Liver (tissue), 3 donors: Measurements from ENCODE around the gene IRF4.

ENCODE experiments used
- EGR1 ChIP-seq, 2 donors: IDR thresholded peaks; 2 replicates each; pipeline ENCODE4 v1.6.1; 2016 to 2018; ENCODE audit warnings: antibody characterized with exemption in 2 of 2, low read depth in 2 of 2
- FOXA2 ChIP-seq: IDR thresholded peaks from 2 replicates; pipeline ENCODE4 v1.6.1; 2016; ENCODE audit warnings: antibody characterized with exemption
- GABPA ChIP-seq, 2 donors: IDR thresholded peaks in 1 of 2; conservative IDR thresholded peaks in 1 of 2; 2 replicates each; pipeline ENCODE4 v1.6.1; 2016; ENCODE audit warnings: antibody characterized with exemption in 2 of 2, mild to moderate bottlenecking in 1 of 2, moderate library complexity in 1 of 2
- JUND ChIP-seq, 2 donors: IDR thresholded peaks; 2 replicates each; pipeline ENCODE4 v1.6.1; 2016; ENCODE audit warnings: antibody characterized with exemption in 2 of 2
- NR2F2 ChIP-seq: IDR thresholded peaks from 2 replicates; pipeline ENCODE4 v1.6.1; 2016; ENCODE audit warnings: antibody characterized with exemption
- RAD21 ChIP-seq, 2 donors: IDR thresholded peaks; 2 replicates each; pipeline ENCODE4 v1.6.1; 2016; ENCODE audit warnings: antibody characterized with exemption in 2 of 2, mild to moderate bottlenecking in 2 of 2
- RXRA ChIP-seq, 2 donors: IDR thresholded peaks; 2 replicates each; pipeline ENCODE4 v1.6.1; 2017 to 2018; ENCODE audit warnings: antibody characterized with exemption in 2 of 2, mild to moderate bottlenecking in 1 of 2
- SP1 ChIP-seq: IDR thresholded peaks from 2 replicates; pipeline ENCODE4 v1.6.1; 2018; ENCODE audit warnings: antibody characterized with exemption, mild to moderate bottlenecking
- TAF1 ChIP-seq: conservative IDR thresholded peaks from 2 replicates; pipeline ENCODE4 v1.6.1; 2016; ENCODE audit warnings: antibody characterized with exemption, mild to moderate bottlenecking
- YY1 ChIP-seq: IDR thresholded peaks from 2 replicates; pipeline ENCODE4 v1.6.1; 2016; ENCODE audit warnings: antibody characterized with exemption, mild to moderate bottlenecking
- TF ChIP-seq, protein P1 (sequence below): IDR thresholded peaks from 2 replicates; pipeline ENCODE4 v1.6.1; 2016; ENCODE audit warnings: antibody characterized with exemption
- TF ChIP-seq, protein P2 (sequence below): fragments of 150-350 bp; IDR thresholded peaks from 2 replicates; pipeline ENCODE4 v1.5.1; 2017; ENCODE audit warnings: improper control_type of control experiment, low read depth, low read length; ENCODE audit not compliant: missing input control
- TF ChIP-seq, protein P3 (sequence below): IDR thresholded peaks from 2 replicates; pipeline ENCODE4 v1.6.1; 2016; ENCODE audit warnings: antibody characterized with exemption, mild to moderate bottlenecking
- TF ChIP-seq, protein P4 (sequence below): IDR thresholded peaks from 2 replicates; pipeline ENCODE4 v1.6.1; 2016; ENCODE audit warnings: antibody characterized with exemption
- donor health status: healthy.
- donor health status: healthy.

DNA sequence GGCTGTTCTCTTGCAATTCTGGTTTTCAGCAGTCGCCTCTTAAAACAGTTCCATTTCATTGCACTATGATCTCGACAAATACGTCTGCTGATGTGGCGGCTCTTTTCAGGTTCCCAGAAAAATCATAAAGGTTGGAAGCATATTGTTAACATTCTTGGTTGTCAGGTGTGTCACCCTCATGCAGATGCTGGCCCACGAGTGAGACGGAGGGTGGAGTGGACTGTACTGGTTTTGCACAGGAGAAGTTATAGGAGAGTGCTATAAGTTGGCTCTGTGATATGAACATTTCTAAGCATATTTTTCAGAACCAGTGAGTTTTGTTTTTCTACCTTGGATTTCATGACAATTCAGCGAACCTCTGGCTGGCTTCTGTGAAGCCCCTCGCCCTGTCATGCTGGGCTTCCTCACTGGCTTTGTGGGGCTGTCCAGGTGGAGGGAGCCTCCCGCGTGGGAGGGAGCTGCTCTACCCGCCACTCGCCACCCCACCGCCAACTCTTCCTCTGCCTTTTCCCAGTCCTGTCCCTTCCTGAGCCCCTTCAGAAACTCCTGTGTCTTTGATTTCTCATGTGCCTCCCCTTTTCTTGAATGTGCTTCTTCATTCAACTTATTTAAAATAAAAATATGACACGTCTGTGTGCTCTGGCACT is 10.6 kb downstream of the IRF4 start:
- no peak for TF ChIP-seq NR2F2
- TF ChIP-seq RAD21 (IDR thresholded peaks at IDR 0.05), result no peak
- no peak for TF ChIP-seq JUND (IDR thresholded peaks at IDR 0.05)
- TF ChIP-seq, protein P1, sequence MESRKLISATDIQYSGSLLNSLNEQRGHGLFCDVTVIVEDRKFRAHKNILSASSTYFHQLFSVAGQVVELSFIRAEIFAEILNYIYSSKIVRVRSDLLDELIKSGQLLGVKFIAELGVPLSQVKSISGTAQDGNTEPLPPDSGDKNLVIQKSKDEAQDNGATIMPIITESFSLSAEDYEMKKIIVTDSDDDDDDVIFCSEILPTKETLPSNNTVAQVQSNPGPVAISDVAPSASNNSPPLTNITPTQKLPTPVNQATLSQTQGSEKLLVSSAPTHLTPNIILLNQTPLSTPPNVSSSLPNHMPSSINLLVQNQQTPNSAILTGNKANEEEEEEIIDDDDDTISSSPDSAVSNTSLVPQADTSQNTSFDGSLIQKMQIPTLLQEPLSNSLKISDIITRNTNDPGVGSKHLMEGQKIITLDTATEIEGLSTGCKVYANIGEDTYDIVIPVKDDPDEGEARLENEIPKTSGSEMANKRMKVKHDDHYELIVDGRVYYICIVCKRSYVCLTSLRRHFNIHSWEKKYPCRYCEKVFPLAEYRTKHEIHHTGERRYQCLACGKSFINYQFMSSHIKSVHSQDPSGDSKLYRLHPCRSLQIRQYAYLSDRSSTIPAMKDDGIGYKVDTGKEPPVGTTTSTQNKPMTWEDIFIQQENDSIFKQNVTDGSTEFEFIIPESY, result no peak
- TF ChIP-seq TAF1, result no peak
- TF ChIP-seq, protein P2, sequence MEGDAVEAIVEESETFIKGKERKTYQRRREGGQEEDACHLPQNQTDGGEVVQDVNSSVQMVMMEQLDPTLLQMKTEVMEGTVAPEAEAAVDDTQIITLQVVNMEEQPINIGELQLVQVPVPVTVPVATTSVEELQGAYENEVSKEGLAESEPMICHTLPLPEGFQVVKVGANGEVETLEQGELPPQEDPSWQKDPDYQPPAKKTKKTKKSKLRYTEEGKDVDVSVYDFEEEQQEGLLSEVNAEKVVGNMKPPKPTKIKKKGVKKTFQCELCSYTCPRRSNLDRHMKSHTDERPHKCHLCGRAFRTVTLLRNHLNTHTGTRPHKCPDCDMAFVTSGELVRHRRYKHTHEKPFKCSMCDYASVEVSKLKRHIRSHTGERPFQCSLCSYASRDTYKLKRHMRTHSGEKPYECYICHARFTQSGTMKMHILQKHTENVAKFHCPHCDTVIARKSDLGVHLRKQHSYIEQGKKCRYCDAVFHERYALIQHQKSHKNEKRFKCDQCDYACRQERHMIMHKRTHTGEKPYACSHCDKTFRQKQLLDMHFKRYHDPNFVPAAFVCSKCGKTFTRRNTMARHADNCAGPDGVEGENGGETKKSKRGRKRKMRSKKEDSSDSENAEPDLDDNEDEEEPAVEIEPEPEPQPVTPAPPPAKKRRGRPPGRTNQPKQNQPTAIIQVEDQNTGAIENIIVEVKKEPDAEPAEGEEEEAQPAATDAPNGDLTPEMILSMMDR, result no peak
- TF ChIP-seq, protein P3, sequence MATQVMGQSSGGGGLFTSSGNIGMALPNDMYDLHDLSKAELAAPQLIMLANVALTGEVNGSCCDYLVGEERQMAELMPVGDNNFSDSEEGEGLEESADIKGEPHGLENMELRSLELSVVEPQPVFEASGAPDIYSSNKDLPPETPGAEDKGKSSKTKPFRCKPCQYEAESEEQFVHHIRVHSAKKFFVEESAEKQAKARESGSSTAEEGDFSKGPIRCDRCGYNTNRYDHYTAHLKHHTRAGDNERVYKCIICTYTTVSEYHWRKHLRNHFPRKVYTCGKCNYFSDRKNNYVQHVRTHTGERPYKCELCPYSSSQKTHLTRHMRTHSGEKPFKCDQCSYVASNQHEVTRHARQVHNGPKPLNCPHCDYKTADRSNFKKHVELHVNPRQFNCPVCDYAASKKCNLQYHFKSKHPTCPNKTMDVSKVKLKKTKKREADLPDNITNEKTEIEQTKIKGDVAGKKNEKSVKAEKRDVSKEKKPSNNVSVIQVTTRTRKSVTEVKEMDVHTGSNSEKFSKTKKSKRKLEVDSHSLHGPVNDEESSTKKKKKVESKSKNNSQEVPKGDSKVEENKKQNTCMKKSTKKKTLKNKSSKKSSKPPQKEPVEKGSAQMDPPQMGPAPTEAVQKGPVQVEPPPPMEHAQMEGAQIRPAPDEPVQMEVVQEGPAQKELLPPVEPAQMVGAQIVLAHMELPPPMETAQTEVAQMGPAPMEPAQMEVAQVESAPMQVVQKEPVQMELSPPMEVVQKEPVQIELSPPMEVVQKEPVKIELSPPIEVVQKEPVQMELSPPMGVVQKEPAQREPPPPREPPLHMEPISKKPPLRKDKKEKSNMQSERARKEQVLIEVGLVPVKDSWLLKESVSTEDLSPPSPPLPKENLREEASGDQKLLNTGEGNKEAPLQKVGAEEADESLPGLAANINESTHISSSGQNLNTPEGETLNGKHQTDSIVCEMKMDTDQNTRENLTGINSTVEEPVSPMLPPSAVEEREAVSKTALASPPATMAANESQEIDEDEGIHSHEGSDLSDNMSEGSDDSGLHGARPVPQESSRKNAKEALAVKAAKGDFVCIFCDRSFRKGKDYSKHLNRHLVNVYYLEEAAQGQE, result no peak
- no peak for TF ChIP-seq YY1
- TF ChIP-seq FOXA2, result no peak
- TF ChIP-seq EGR1 (IDR thresholded peaks at IDR 0.05; ENCODE audit: low read depth in 2 of 2), result no peak
- no peak for TF ChIP-seq RXRA (IDR thresholded peaks at IDR 0.05)
- TF ChIP-seq, protein P4, sequence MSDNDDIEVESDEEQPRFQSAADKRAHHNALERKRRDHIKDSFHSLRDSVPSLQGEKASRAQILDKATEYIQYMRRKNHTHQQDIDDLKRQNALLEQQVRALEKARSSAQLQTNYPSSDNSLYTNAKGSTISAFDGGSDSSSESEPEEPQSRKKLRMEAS, result no peak
- TF ChIP-seq SP1, result no peak
- no peak for TF ChIP-seq GABPA (IDR thresholded peaks at IDR 0.05 in 1 of 2, conservative IDR thresholded peaks at IDR 0.05 in 1 of 2)
